ENCODE results near the gene KDM4C.

DNA sequence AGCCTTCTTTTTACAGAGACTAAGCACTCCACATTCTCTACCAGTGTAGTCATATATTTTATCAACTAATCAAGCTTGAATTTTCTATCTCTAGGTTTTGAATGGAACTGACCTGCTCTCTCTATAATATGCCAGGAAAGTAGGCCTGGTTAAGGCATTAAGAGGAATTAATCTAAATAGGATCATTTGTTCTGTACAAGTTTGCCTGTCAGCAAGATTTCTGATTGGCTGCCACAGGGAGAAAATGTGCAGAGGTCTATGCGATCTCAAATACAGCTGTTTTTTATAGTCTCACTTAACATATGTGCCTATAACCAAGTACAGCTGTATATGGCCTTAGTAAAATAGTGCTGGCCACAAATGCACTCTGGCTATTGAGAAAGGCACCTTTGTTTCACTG is 418.8 kb downstream of the KDM4C start:
- TF ChIP-seq, protein P1, sequence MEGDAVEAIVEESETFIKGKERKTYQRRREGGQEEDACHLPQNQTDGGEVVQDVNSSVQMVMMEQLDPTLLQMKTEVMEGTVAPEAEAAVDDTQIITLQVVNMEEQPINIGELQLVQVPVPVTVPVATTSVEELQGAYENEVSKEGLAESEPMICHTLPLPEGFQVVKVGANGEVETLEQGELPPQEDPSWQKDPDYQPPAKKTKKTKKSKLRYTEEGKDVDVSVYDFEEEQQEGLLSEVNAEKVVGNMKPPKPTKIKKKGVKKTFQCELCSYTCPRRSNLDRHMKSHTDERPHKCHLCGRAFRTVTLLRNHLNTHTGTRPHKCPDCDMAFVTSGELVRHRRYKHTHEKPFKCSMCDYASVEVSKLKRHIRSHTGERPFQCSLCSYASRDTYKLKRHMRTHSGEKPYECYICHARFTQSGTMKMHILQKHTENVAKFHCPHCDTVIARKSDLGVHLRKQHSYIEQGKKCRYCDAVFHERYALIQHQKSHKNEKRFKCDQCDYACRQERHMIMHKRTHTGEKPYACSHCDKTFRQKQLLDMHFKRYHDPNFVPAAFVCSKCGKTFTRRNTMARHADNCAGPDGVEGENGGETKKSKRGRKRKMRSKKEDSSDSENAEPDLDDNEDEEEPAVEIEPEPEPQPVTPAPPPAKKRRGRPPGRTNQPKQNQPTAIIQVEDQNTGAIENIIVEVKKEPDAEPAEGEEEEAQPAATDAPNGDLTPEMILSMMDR (conservative IDR thresholded peaks at IDR 0.05 in 1 of 2, IDR thresholded peaks at IDR 0.05 in 1 of 2; ENCODE audit: low read depth in 1 of 2, low read length in 2 of 2), result no peak
- no peak for TF ChIP-seq EZH2 (IDR thresholded peaks at IDR 0.05; ENCODE audit: low read length, missing control alignments)
